DMS53 (cell line): ENCODE measurements around the gene SFXN4.
A peak's percentile ranks its signal among the peaks of the same experiment; 100 is the strongest.
"Not testable (repeated sequence)": the region's sequence is repeated elsewhere in the genome, so short reads cannot be mapped to it uniquely, and the experiment has no call there.

Source experiments
- DNase-seq: peaks from one replicate; lab custom pipeline; 2025; lab: John Stamatoyannopoulos, UW

SFXN4 gene

DNA sequence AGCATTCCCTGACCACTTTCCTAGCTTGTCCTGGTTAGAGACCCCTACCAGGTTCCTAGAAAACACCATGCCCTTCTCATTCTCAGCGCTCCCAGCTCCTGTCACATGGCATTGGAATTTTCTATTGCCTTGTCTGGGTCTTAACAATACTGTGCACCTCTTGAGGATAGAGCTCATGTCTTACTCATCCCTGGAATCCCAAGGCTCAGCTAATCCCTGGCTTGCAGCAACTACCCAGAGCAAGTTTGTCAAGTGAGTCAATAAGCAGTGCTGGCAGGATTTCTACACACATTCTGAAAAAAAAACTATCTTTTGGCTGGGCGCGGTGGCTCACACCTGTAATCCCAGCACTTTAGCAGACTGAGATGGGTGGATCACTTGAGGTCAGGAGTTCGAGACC is 24.8 kb upstream of the SFXN4 start:
- DNase-seq: no peak

DNA sequence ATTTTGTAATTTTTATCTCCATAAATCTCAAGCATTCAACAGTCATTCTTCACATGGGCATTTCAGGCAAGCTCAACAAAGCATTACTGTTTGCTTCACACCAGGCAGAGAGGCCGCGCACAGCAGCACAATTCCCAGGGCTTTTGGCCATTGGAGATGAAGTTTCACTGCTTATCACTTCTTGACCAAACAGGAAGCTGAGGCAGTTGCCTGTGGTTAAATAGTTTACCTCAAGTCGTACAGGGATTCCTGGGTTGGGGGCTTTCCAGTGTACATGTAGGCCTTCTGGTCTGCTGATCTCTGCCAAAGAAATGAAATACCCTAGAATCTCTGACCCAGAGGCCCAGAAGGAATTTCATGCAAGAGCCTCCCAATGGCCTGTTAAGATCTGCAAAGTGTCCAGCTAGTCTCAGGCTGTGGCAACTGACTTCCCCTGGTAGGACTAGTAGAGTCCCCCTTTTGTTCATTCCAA is 24.3 kb upstream of the SFXN4 start:
- no peak for DNase-seq

DNA sequence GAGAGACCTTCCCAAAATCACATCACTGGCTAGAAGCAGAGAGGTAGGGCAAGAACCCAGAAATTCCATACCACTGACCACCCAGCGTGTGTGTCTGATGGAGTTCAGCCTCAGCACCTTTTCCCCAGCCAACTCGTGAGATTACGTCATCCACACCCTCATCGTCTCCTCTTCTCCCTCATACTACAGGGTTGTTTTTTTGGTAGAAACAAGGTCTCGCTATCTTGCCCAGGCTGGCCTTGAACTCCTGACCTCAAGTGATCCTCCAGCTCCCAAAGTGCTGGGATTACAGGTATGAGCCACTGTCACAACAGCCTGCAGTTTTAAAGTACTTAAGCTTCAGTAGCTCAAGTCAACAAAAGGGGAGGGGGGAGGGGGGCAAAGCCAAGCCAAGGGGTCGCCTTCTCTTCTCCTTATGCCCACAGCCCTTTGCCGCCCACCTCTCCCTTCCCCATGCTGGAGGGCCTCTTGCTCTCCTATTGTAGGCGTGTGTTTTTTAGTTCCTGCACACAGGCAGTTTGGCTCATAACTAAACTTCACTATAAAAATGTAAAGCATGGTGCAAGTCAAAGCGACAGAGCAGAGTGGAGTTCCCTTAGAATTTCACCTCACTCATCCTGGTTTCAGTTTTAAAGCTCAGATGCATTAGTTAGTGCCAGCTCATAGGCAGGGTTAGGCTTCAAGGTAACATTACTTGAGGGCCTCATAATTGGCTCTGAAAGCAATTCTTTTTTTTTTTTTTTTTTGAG is 18.3 kb upstream of the SFXN4 start:
- DNase-seq: no peak

DNA sequence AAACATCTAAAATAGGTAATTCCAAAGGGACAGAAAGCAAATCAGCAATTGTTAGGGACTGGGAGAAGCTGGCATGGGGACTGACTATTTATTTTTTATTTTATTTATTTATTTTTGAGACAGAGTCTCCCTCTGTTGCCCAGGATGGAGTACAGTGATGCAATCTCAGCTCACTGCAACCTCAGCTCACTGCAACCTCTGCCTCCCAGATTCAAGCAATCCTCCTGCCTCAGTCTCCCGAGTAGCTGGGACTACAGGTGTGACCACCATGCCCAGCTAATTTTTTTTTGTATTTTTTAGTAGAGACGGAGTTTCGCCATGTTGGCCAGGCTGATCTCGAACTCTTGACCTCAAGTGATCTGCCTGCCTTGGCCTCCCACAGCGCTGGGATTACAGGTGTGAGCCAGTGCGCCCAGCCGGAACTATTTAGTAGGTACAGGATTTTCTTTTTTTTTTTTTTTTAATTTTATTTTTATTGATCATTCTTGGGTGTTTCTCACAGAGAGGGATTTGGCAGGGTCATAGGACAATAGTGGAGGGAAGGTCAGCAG is 15.4 kb upstream of the SFXN4 start:
- DNase-seq: not testable (repeated sequence)

DNA sequence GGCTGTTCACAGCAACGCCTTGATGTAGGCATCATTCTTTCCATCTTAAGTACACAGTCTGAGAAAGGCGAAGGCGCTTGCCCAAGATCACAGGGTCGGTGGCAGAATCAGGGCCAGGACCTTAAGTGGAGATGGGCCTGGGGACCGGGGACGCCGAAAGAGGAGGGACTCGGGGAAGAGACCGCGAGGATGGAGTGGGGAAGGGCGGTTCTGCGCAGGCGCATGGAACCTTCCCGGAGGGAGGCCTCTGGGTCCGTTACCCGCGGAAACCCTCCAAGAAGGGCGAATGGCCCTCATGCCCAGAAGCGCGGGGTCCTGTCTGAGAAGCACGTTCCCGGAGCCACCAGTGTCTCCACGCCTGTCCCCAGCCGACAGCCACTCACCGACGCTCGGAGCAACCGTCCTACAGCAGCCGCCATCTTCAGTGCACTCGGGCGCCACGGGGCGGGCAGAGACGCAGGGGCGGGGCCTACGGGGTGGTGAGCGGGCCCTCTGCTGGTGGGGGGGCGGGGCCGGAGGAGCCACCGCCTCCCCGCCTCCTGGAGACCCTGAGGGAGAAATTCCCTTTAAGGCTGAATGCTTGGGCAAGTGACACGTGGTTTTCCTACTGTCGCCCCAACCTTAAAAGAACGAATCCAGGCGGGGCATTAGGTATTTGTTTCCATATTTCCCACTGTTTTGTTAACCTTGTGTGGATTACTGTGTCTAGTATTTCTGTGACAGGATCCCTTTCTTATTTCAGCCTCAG is 13.0 kb upstream of the SFXN4 start, which contains the start of gene PRDX3:
PRDX3 (minus strand) TSS at position 441 of the 748 bp plus-strand sequence; CDS start at position 419, 22 bp downstream.
- DNase-seq: peak; percentile 95

DNA sequence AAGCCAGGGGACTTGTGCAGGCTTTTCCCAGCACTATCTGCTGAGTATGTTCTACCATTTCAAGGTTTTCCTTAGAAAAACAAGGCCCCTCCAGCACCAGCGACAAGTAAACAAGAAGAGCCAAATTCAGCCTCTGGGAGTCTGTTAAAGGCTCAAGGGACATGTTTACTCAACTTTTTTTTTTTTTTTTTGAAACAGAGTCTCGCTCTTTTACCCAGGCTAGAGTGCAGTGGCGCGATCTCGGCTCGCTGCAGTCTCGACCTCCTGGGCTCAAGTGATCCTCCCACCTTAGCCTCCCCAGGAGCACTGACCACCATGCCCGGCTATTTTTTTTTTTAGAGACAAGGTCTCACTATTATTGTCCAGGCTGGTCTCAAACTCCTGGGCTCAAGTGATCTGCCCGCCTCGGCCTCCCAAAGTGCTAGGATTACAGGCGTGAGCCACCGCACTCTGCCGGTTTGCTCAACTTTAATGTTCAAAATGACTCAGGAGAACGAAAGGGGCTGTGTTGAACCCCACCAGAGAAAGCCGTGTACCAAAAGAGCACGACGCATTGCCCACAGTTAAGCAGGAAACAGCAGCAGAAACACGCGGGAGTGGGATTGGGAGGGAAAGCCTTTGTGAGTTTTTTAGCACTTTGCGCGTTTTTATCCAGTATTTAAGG is 12.3 kb upstream of the SFXN4 start:
- peak; percentile 69 for DNase-seq

DNA sequence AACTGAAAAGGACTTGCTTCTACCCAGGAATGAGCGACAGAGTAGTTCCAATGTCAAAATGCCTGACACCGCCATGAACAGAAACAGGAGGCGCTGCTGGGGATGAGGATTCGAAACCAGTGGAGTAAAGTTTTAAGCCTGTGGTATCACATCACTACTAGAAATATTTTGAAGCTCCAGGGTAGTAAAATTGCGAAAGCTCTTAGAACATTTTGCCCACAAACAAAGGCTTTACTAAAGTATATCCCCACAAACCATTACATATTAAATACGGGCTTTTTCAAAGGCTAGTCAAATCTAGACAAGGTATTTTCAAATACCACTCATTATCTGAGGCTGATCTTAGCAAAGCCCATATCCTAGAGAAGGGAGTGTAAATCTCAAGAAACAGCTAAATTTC is 10.7 kb upstream of the SFXN4 start:
- no peak for DNase-seq

DNA sequence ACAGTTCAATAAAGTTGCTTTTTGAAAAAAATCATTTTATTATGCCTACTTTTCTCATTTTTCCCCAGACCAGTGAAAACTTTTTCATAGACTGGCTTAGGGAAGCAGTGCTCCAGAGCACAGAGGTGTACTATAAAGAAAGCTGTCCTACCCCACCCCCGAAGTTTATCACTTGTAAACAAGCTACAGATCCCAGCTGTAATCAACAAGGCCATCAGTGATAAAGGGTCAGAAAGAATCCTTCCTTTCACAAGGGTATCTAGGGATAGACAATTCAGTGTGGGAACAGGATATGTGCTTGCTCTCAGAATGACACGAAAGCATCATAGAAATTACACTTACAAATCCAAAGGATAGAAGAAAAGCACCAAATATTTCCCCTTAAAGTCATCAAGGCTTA is 8.6 kb upstream of the SFXN4 start:
- DNase-seq: no peak

DNA sequence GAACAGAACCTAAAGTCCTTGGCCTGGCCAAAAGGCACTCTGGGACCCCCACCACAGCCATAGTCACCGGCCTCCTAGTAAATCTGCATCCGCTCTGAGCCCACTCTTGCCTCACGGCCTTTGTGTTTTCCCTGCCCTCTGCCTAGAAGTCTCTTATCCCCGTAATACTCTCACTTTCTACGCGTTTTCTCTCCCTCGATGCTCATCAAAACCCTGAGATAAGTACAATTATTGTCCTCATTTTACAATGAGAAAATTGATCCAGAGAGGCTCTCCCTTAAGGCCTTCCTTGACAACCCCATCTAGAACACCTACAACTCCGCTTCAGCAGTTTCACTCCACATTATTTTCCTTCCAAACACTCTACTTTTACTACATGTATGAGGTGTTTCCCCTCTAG is 1.5 kb upstream of the SFXN4 start:
- no peak for DNase-seq

DNA sequence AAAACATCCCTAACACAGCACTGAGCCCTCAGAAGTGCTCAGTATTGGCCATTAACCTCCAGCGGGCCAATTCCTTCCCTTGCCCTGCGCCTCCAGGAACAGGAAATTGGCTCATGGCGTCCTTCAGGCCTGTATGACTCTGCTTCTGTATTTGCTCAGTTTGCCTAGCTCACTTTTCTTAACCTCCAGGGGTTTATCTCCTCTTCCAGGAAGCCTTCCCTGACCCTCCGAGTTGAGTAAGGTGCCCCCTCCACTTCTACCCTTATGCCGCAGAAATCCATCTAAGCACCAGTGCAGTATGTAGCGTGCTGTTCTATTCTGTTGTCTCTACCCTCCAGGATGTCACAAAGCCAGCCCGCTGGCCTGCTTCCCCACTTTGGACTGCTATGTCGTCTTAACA is 1.1 kb upstream of the SFXN4 start:
- peak; percentile 44 for DNase-seq

DNA sequence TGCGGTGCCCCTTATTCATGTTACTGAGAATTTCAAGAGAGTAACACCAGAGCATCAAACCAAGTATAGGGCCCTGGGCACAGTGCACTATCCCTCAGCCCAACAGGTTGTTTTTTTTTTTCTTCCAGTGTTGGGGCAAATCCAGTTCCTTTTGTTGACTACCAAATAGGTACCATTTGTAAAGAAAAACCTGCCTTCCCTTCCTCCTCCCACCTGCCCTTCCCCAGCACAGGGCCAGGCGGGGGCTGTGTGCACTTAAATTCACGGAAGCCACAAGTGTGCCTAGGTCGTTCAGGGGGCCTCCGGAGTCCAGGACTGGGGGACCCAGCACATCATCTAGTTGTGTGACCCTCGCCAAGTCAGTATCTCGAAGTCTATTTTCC is 595 bp upstream of the SFXN4 start:
- DNase-seq: peak; percentile 68

DNA sequence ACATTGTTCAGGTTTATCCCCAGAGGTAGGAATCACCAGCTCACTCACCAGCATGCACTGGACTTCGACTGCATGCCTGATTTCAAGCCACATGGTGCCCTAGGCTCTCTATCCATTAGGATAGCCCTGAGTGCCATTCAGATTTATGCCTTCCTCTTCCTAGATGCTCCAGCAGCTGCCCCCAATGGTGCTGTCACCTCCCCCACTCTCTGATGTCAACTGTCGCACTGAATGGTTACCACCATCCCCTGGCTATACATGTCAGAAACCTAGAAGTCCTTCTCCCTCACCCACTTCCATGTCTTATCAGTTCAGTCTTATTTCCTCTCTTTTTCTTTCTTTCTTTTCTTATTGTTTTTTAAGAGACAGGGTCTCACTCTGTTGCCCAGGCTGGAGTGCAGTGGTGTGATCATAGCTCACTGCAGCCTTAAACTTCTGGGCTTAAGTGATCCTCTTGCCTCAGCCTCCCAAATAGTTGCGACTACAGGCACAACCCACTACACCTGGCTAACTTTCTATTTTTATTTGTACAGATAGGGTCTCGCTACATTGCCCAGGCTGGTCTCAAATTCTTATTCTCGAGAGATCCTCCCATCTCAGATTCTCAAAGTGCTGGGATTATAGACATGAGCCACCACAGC is 2.9 kb downstream of the SFXN4 start:
- no peak for DNase-seq

DNA sequence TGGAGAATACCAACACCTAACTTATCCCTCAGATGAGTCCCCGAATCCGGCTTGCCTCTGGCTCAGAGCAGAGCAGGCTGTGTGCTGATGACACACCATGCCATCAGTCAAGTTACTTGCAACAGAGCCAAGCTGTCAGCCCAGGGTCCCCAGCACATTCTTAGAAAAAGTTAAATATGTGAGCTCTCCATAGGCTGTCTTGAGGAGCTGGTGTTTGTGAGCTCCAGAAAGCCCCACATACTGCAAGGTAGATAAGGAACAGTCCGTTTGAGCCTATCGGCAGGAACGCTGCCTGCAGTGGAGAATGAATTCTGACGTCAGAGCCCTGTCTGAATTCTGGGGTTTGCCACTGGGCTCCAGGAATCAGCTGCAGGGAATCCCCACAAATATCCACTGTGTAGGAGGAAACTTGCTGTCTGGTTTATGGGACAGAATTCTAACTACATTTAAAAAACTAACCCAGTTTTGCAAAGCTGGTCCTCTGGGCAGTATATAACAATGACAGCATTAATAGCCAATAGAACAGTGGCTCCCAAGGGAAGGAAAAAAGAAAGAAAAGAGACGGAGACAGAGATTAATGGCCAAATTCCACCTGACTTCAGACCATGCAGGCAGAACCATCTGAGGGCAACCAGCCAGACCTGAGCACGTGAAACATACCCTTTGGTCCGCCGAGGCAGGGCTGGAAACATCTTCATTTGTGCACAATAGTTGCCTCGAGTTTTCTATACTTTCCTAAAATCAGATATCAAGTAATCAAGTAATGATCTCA is 3.6 kb downstream of the SFXN4 start:
- DNase-seq: no peak

DNA sequence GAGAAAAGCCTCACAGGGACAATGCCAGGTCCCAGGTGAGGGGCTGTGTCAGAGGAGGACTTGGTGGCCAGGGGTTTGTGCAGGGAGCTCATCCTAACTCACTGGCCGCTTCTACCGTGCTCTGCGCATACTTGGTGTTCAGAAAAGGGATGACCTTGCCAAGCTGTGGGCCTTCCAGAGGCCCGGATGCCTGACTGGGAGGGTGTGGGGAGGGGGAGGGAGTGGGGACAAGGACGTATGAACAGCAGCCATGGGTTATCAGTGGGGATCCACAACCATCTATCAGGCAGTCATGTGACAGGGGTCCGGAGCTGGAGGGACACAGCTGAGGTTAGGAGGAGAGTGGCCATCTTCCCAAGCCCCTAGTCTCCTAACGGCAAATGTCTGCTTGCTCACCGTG is 6.2 kb downstream of the SFXN4 start:
- DNase-seq: no peak

DNA sequence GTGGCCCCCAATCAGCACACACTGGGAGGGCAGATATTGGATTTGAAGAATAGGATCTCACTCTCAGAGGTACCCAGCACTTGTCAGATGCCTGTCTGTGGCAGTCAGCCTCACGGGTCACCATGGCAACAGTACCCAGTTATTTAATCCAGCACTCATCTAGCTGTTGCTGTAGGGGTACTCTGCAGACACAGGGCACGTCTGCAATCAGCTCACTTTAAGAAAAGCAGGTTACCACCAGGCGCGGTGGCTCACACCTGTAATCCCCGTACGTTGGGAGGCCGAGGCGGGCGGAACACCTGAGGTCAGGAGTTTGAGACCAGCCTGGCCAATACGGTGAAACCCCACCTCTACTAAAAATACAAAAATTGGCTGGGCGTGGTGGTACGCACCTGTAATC is 11.9 kb downstream of the SFXN4 start:
- DNase-seq: no peak

DNA sequence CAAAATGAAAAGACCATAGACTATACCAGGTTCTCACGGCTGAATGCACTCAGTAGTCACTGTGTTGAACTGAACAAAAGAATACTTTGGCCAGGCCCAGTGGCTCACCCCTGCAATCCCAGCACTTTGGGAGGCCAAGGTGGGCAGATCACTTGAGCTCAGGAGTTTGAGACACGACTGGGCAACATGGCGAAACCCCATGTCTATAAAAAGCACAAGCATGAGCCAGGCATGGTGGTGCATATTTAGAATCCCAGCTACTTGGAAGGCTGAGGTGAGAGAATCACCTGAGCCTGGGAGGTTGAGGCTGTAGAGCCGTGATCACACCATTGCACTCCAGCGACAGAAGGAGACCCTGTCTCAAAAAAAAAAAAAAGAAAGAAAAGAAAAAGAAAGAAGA is 12.5 kb downstream of the SFXN4 start:
- no peak for DNase-seq

DNA sequence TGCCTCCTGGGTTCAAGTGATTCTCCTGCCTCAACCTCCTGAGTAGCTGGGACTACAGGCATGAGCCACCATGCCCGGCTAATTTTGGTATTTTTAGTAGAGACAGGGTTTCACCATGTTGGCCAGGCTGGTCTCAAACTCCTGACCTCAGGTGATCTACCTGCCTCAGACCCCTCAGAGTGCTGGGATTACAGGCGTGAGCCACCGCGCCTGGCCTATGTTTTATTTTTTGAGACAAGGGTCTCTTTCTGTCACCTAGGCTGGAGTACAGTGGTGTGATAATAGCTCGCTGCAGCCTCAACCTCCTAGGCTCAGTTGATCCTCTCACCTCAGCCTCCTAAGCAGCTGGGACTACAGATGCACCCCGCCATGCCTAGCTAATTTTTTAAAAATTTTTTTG is 13.9 kb downstream of the SFXN4 start:
- DNase-seq: not testable (repeated sequence)

DNA sequence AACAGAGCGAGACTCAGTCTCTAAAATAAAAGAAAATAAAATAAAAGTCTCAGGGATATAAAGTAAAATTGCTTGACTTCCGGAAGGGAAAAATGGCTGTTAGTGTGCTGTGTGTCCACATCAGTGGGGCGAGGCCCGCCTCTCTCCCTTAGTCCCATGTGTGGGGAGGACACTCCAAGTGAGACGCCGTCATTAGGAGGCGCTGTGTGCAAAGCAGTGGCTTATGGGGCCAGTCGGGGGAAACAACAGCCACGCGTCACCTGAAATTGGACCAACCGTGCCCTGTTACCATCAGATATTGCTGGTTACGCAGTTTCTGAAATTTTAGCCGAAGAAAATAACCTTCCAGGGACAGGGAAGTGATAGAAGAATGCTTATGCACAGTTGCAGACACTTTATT is 15.8 kb downstream of the SFXN4 start:
- peak; percentile 23 for DNase-seq

DNA sequence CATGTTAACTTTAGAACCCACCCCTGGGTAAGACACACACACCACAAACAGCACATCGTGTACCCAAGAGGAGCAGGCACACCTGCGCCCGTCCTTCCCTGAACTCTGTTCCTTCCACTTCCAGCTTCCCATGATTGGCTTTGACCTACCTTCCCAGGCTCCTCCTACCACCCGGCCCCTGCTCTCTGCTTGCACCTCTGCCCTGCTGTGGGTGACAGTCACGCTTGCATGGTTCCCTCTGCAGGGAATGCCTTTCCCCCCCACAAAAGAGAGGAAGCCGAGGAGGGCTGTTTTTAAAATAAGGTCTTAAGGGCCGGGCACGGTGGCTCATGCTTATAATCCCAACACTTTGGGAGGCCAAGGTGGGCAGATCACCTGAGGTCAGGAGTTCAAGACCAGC is 16.4 kb downstream of the SFXN4 start:
- DNase-seq: no peak

DNA sequence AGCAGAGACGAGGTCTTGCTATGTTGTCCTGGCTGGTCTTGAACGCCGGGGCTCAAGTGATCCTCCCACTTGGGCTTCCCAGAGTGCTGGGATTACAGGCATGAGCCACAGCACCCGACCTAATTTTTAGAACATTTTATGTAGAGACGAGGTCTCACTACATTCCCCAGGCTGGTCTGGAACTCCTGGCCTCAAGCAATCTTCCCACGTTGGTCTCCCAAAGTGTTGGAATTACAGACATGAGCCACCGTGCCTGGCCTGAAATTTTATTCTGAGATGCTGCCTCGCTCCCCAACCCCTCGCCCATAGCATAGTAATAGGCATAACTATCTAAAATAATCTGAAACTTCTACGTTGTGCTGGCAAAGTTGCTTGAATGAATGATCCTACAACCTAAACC is 21.9 kb downstream of the SFXN4 start:
- no peak for DNase-seq

DNA sequence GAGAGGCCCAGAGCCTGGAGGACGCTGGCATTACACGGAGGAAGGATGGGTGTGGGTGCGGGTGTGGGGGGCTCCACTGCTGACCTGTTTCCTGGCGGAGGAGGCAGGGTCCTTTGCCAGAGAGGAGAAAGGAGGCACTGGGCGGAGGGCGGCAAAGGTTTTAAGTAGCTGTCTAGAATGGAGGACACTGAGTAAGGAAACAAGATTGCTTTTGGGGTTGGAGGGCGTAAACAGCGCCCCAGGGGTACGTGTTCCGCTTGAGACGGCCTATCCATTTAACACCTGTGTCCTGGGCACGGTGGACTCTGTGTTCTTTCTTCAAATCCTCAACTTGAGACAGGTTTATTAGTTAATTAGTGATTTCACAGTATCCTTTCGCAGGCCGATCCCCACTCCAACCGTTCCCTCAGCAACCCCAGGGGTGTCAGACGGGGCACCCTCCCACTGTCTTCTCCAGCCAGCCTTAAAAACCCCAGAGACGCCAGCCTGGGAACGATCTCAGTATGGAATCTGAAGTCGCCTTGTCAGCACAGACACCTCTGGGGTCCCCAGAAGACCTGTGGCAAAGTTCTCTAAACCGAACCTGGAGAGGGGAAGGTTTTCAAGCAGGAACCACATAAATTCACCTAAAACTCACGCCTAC is 24.8 kb downstream of the SFXN4 start:
- no peak for DNase-seq
